SK-N-MC (cell line): ENCODE measurements around the gene ARAP3.

Source experiments
- EZH2 ChIP-seq: fragments of 200-600 bp; sonication (generic); IDR thresholded peaks from one replicate; pipeline ENCODE4 v1.6.1; 2017; ENCODE audit warnings: antibody characterized with exemption
- POLR2AphosphoS5 ChIP-seq: IDR thresholded peaks from 2 replicates; pipeline ENCODE4 v1.6.1; 2012; ENCODE audit warnings: mild to moderate bottlenecking, low read depth, low read length, borderline replicate concordance

DNA sequence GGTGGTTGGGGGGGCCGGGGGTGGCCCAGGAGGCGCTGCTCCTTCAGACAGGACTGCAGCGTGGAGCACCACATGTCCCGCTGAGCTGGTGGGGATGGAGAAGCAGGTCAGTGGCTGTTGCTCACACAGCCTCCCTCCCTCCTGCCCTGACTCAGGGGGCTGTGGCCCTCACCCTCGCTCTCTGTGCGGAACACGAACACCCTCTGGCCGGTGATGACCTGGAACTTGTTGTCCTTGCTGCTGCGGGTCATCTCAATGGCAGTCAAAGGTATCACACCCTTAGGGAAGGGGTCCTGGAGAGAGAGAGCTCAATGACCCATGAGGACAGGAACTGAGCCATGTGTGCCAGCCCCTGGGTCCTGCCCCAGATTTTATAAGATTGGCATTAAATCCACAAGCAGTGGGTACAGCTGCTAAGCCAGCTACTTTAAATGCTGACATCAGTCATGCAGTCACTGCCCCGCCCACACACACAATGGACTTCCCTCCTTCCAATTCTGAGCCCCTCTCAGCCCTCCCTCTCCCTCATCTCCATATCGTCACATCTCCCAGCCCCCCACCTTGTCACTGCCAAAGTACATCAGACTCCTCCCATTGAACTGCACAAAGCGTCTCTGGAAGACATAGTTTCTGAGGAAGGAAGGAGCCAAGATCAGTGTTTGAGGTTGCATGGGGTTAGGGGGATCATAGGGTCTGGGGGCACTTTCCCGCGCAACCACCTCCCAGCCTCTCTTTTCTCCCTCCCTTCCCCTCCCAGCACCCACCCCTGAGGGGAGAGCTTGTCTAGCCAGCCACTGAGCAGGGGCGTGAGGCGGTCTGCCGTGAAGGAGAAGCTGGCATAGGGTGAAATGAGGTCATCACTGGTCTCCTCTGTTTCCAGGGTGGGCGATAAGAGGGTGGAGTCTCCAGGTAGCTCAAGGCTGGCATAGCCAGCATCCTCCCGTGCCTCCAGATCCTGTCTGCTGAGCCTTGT is 8.9 kb downstream of the ARAP3 start:
- no peak for TF ChIP-seq POLR2AphosphoS5
- TF ChIP-seq EZH2 = no peak
